Stimulated activated CD8-positive, alpha-beta memory T cell treated with anti-CD3 and anti-CD28 coated beads, Interleukin-2, amount 100 ng/mL, for 1 hour (primary cell): Measurements from ENCODE around the gene ZNF691.
"Not testable (repeated sequence)": the region's sequence is repeated elsewhere in the genome, so short reads cannot be mapped to it uniquely, and the experiment has no call there.

Experiments used
- DNase-seq, 2 donors: peaks; one replicate each; pipeline ENCODE4 v3.0.0-alpha.2; 2020; ENCODE audit warnings: low read depth in 2 of 2

The ZNF691 gene

DNA sequence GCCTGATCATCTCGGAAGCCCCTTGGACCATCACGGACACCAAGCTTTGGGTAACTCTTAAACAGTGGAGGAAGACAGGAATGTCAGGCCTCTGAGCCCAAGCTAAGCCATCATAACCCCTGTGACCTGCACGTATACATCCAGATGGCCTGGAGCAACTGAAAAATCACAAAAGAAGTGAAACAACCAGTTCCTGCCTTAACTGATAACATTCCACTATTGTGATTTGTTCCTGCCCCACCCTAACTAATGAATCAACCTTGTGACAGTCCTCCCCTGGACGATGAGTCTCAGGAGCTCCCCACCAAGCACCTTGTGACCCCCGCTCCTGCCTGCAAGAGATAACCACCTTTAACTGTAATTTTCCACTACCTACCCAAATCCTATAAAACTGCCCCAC is 13.0 kb downstream of the ZNF691 start:
- DNase-seq = not testable (repeated sequence)

DNA sequence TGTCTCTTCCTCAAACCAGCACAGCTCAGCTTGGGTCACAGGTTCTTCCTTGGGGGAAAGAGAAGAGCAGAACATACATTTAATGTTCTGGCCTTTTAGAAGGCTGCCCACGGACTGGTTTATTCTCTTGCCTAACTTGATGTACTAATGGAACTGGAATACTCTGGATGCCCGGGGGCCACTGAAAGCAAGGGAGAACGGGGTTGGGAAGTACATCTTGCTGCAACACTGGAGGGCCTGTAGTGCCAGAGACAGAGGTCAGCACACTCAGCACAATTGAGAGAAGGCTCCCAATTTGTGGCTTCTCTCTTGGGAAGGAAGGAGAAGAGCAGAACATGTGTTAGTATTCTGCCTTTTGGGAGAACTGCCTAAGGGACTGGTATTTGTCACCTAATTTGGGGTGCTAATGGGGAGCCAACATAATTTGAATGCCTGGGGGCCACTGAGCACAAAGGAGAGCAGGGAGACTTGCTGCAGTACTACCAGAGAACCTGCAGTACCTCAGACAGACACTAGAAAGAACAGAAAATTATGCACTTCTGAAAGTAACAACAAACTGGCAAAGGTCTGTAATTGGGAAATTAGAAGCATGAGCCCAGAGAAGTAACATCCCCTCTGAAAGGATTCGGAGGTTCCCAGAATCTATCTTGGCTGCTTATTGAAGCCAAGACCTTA is 14.1 kb downstream of the ZNF691 start:
- DNase-seq = no peak

DNA sequence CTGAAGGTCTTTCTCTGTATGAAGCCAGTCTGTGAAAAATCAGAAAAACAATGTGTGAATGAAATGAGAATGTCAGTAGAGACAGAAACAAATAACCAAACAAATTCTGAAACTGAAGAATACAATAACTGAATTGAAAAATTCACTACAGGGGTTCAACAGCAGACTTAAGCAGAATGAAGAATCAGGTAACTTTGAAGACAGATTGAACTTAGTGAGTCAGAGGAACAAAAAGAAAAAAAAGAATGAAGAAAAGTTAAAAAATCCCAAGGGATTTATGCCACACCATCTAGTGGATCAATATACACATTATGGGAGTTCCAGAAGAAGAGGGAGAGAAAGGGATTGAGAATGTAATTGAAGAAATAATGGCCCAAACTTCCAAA is 14.6 kb downstream of the ZNF691 start:
- no peak for DNase-seq

DNA sequence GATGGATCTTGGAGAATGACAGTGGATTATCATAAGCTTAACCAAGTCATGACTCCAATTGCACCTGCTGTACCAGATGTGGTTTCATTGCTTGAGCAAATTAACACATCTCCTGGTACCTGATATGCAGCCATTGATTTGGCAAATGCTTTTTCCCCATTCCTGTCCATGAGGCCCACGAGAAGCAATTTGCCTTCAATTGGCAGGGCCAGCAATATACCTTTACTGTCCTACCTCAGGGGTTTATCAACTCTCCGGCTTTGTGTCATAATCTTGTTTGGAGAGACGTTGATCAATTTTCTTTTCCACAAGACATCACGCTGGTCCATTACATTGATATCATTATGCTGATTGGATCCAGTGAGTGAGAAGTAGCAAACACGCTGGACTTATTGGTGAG is 20.1 kb downstream of the ZNF691 start:
- DNase-seq = no peak

DNA sequence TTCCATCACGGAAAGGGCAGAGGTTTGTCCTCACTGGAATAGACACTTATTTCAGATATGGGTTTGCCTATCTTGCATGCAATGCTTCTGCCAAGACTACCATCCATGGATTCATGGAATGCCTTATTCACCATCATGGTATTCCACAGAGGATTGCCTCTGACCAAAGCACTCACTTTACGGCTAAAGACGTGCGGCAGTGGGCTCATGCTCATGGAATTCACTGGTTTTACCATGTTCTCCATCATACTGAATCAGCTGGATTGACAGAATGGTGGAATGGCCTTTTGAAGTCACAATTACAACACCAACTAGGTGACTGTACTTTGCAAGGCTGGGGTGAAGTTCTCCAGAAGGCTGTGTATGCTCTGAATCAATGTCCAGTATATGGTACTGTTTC is 22.1 kb downstream of the ZNF691 start:
- DNase-seq = not testable (repeated sequence)

DNA sequence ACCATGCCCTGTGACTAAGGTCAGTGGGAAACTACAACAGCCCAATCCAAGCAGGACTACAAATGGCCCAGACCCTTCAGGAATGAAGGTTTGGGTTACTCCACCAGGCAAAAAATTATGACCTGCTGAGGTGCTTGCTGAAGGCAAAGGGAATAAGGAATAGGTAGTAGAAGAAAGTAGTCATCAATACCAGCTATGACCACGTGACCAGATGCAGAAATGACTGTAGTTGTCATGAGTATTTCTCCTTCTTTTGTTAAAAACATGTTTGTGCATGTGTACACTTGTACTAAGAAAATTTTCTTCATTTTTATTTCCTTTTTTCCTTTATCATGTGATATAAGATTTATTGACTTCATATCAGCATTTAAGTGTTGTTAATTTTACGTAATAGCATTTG is 22.8 kb downstream of the ZNF691 start:
- not testable (repeated sequence) for DNase-seq

DNA sequence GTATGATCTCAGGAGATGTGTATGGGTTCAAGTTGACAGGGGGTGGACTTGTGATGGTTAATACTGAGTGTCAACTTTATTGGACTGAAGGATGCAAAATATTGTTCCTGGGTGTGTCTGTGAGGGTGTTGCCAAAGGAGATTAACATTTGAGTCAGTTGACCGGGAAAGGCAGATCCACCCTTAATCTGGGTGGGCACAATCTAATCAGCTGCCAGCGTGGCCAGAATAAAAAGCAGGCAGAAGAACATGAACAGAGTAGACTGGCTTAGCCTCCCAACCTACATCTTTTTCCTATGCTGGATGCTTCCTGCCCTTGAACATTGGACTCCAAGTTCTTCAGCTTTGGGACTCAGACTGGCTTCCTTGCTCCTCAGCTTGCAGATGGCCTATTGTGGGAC is 23.3 kb downstream of the ZNF691 start:
- not testable (repeated sequence) for DNase-seq

DNA sequence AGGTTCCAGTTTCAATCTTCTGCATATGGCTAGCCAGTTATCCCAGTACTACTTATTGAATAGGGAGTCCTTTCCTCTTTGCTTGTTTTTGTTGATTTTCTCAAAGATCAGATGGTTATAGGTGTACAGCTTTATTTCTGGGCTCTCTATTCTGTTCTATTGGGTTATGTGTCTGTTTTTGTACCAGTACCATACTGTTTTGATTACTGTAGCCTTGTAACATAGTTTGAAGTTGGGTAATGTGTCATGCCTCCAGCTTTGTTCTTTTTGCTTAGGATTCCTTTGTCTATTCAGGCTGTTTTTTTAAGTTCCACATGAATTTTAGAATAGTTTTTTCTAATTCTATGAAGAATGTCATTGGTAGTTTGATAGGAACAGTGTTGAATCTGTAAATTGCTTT is 26.7 kb downstream of the ZNF691 start:
- not testable (repeated sequence) for DNase-seq

DNA sequence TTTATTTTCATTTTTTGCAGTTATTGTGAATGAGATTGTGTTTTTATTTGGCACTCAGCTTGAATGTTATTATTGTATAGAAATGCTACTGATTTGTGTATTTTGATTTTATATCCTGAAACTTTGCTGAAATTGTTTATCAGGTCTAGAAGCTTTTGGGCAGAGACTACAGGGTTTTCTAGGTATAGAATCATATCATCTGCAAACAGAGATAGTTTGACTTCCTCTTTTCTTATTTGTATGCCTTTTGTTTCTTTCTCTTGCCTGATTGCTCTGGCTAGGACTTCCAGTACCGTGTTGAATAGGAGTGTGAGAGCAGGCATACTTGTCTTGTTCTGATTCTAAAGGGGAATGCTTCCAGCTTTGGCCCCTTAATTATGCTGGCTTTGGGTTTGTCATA is 27.3 kb downstream of the ZNF691 start:
- no peak for DNase-seq

DNA sequence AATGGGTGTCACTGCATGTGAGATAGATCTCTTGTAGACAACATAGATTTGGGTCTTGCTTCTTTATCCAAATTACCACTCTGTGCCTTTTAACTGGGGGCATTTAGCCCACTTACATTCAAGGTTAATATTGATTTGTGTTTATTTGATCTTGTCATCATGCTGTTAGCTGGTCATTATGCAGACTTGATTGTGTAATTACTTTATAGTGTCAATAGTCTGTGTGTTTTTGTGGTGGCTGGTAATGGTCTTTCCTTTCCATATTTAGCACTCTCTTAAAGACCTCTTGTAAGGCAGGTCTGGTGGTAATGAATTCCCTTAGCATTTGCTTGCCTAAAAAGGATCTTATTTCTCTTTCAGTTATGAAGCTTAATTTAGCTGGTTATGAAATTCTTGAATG is 29.6 kb downstream of the ZNF691 start:
- no peak for DNase-seq

DNA sequence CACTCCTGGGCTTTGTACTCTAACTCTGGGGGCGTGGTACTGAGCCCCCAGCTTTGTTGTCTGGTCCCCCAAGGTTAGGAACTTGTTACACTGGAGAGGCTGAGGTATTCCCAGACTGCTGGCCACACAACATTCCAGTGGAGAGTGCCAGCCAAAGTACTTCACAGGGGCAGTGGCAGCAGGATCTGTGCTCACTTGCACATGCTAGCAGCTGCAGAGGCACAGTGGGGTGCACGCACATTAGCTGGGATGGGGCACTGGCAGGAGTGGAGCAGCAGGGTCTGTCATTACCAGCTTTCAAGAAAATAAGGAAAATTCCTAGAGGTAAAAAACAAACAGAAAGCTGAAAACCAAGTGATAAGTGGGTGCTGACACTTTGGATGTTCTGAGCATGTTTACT is 31.0 kb downstream of the ZNF691 start:
- no peak for DNase-seq

DNA sequence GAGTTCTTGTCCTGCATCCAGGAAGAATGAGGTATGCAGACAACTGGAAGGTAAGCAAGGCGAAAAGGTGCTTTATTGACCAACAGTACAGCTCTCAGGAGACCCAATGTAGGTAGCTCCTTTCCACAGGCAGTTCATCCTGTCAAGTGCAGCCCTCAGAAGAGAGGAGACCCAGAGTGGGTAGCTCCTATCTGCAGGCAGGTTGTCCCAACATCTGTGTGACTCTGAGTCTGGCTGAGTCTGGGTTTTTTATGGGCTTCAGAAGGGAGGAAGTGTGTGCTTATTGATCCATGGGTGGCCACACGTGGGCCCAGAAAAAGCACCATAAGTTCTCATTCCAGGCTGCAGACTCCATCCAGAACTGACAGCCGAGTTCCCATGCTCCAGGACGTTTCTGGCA is 34.0 kb downstream of the ZNF691 start:
- DNase-seq = no peak

DNA sequence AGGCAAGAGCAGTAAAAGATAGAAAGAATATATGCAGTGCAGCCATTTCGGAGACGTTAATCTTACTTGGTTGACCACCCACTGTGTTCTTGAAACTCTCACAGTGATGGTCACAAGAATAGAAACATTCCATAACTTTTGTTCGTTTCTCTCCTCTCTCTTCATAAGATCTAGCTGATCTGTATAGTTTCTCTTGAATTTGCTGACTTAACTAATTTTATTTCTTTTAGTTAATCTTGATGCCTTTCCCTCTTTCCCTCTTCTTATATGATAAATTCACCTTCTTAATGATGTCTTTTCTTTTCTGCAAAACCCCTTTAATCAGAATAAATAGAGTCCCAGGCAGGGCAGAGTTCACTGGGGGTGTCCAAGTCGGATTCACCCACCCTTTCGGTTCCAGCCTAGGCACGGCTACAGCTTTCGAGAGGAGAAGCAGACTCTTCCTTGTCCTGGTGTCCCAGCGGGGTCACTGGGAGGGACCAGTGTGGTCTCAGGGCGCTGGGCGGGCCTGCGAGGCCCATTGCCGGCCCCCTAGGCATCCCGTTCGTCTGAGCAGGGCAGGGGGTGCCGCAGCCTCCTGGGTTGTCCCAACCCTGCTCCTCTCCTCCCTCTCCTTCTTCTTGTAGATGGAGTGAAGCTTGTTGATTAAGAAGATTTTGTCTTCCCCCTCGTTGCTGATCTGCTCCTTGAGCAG is 39.8 kb downstream of the ZNF691 start:
- DNase-seq = no peak

DNA sequence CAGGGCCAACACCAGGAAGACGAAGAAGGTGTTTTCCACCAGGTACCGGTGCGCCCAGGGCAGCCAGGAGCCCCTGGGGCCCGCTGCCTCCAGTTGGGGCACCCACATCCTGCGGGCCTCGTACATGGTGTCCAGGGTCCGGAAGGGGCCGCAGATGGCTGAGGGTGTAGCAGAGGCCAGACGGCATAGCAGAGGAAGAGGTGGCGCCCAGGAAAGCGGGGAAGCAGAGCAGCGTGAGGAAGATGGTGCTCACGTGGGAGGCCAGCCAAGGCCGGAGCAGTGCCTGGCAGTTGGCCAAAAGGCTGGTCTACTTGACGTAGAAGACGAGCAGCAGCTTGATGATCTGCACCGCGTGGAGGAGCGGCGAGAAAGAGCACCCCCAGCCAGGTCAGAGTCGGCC is 40.4 kb downstream of the ZNF691 start:
- no peak for DNase-seq

DNA sequence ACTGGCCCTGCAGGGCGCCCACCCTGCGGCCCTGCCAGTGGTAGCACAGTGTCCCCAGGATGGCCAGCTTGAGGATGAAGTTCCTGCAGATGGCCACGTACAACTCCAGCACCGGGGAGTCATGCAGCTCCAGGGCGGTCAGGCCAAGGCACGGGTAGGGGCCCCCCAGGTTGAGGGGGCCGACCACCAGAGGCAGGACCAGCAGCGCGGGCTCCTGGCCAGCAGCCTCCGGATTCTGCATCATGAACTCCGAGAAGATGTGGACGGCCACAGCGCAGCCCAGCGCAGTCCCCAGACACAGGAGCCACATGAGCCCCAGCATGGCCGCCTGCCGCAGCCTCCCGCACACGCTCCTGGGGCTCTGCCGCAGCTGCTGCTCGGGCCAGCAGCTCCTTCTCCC is 41.0 kb downstream of the ZNF691 start:
- DNase-seq = no peak

DNA sequence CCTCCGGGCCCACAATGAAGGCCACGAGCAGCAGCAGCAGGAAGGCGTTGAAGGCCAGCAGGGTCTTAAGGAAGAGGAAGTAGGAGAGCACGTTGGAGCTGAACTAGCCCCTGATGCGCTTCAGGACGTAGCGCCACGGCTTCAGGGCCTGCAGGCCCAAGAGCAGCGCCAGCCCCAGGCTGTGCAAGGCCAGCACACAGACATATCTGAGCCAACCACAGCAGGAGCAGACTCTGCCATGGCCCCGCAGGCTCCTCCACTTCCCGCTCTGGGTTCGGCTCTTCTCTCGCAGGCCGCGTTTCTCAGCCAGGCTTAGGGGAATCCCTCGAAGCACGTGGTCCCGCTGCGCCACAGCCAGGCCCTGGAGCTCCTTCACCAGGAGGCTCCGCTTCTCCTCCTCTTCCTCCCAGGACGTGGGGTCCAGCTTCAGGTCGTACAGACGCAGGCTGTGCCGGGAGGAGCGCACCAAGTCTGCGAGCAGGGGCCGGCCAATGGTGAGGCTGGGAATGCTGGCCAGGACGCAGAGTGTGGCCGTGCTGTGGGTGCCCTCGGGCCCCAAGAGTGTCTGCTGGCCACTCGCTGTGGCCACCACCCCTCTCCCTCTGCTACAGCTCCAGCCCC is 41.7 kb downstream of the ZNF691 start:
- DNase-seq = no peak

DNA sequence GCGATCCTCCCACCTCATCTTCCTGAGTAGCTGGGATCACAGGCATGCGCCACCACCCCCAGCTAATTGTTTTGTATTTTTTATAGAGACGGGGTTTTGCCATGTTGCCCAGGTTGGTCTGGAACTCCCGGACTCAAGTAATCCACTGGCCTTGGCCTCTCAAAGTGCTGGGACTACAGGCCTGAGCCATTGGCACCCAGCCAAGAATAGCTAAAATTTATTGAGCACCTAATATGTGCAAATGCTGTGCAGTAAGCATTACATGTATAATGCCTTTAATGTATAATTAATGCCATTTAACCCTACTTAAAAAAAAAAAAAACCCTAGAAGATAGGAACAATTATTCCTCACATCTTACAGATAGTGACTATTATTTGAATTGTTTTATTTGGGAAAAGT is 42.9 kb downstream of the ZNF691 start:
- DNase-seq = no peak

DNA sequence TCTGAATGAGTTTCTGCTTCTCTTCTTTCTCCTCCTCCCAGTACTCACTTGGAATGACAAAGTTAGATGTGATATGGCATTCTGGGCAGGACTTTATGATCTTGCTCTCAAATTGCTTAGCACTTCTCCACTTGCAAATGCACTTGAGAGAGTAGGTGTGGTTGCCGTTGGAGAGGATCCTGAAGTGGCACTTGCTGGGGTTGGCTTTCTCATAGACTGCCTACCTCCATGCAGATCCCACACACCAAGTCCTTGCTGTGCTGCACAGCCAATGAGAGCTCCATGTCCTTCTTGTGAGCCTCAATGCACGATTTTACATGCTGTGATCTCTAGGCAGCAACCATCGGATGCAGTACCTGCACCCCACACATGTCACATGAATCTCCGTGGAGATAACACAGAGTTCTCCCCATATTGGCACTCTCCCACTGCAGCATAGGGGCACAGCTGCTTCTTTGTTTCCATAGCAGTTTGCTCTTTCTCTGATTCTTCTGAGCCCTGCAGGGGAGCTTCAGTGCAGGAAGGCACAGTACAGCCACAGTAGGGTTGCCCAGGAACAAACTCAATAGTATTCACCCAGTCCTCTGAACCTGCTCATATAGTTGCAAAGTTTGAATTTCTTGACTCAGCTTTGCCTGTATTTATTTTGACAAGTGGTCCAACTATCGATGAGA is 45.2 kb downstream of the ZNF691 start:
- DNase-seq = no peak

DNA sequence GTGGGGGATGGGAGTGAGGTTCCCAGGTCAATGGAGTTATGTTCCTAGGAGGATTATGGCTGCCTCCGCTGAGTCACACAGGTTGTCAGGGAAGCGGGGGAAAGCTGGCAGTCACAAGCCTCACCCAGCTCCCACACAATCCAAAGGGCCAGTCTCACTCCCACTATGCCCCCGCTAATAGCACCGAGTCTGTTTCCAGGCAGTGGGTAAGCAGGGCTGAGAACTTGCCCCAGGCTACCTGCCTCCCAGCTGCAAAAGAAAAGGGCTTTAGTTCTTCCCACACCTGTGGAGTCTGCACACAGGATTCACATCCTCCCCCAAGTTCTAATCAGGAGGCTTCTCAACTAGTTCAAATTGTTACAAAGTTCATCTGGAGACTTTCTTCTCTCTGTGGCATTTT is 53.5 kb downstream of the ZNF691 start:
- DNase-seq = not testable (repeated sequence)
